GM12892 (cell line): Measurements from ENCODE around the gene S100A2.

Source experiments
- POLR2A ChIP-seq: IDR thresholded peaks from 2 replicates; pipeline ENCODE4 v1.6.1; 2011; ENCODE audit warnings: low read depth, low read length, control low read depth
- POLR2AphosphoS5 ChIP-seq: IDR thresholded peaks from 2 replicates; pipeline ENCODE4 v1.6.1; 2011; ENCODE audit warnings: low read depth, low read length, control low read depth
- TAF1 ChIP-seq: IDR thresholded peaks from 2 replicates; pipeline ENCODE4 v1.6.1; 2011; ENCODE audit warnings: low read depth, mild to moderate bottlenecking, control low read depth, low read length, borderline replicate concordance

DNA sequence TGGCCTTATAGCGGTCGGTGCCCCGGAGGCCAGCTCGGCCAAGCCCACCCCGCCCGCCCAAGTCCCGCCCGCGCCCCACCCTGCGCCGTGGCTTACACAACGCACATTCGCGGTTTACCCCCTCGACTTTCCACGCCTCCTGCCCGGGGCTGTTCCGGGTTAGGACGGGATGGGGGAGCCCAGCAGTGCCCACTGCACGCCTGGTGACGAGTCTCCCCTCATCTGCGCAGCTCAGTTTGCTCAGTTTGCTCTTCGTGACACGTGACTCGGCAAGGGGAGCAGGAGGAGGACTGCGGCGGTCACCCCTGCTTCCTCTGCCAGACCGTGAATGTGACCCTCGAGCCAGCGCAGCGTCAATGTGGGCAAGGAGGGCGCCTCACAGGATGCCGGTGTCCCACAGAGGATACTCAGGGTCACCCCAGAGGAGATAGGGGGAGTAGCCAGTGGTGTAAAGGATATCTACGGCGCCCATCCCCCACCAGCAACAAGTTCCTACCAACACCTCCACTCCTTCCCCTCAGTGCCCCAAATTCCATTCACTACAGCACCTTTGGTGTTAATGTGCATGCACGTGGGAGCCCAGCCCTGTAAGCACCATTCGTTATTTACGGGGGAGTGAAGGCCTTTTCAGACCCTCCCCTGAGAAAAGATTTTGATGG, 29.5 kb downstream of the S100A2 start:
- no peak for TF ChIP-seq POLR2AphosphoS5
- no peak for TF ChIP-seq POLR2A
- TF ChIP-seq TAF1: no peak
